GM12801 (cell line): ENCODE data around the gene GPR18.

Experiments
- TF ChIP-seq, protein P1 (sequence below): IDR thresholded peaks from one replicate; pipeline ENCODE4 v1.5.1; 2011; ENCODE audit warnings: control low read depth; ENCODE audit not compliant: insufficient read length; ENCODE audit errors: extremely low read depth

Gene GPR18

GRCh38 chr13:99207511-99207910, 50.7 kb downstream of the GPR18 start:
- TF ChIP-seq, protein P1, sequence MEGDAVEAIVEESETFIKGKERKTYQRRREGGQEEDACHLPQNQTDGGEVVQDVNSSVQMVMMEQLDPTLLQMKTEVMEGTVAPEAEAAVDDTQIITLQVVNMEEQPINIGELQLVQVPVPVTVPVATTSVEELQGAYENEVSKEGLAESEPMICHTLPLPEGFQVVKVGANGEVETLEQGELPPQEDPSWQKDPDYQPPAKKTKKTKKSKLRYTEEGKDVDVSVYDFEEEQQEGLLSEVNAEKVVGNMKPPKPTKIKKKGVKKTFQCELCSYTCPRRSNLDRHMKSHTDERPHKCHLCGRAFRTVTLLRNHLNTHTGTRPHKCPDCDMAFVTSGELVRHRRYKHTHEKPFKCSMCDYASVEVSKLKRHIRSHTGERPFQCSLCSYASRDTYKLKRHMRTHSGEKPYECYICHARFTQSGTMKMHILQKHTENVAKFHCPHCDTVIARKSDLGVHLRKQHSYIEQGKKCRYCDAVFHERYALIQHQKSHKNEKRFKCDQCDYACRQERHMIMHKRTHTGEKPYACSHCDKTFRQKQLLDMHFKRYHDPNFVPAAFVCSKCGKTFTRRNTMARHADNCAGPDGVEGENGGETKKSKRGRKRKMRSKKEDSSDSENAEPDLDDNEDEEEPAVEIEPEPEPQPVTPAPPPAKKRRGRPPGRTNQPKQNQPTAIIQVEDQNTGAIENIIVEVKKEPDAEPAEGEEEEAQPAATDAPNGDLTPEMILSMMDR = no peak

GRCh38 chr13:99206873-99207272, 51.3 kb downstream of the GPR18 start:
- TF ChIP-seq, protein P1 = no peak

DNA sequence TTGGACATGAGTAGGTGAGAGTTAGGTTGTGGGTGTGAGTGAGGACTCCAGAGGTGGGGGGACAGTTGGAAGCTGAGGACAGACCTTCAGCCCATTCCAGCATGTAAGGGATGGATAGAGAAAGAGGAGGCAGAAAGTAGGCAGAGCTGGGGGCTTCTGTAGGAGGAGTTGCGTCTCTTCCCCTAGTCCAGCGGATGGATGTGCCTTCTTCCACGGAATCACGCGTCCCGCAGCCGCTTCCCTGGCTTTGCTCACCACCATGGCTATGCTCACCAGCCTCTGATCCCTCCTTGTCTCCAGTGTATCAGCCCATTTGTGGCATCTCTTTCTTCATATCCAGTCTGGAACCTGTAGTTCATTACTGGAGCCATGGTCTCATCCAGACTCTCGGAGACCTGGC, 52.0 kb downstream of the GPR18 start:
- TF ChIP-seq, protein P1 = no peak

GRCh38 chr13:99205621-99206220, 52.5 kb downstream of the GPR18 start:
- TF ChIP-seq, protein P1 = no peak
